Amygdala (tissue), 56 donors: ENCODE measurements around the gene HIF1A.

ENCODE experiments used
- DNase-seq, 56 donors: peaks; one replicate each; lab custom pipeline; 2025; lab: John Stamatoyannopoulos, UW

The HIF1A gene

GRCh38 chr14:61766151-61766550, 70.8 kb downstream of the HIF1A start:
- DNase-seq = no peak

DNA sequence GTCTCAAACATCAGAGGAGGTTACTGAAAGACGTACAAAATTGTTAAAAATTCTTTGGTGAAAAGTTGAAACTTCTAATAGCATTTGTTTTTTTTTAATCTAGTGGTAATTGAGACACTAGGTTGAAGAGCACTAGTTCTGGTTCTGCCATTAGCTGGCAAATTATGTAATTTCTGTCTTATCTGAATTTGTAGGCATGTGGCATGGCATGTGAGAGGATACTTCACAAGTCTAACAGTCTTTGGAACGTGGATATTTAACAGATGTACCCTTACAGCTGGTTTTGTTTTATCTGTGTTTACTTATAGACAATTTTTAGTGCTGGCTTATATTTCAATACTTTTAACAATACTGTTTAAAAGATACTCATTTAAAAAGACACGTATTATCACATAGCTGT, 72.9 kb downstream of the HIF1A start:
- DNase-seq = no peak

DNA sequence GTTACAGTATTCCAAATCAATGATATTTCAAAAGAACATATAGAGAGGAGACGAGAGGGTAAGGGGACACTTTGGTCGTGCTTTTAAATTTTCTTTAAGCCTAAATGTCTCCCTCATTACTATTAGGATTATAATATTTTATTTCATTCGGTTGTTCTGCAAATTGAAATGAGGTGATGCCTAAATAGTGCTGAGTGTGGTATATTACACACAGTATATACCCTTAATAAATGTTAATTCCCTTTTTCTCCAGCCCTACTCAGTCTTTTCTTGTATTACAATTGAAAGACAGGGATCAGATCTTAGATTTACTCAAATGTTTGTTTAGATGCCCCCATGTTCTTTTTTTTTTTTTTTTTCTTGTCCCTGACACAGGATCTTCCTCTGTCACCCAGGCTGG, 74.6 kb downstream of the HIF1A start:
- no peak for DNase-seq

DNA sequence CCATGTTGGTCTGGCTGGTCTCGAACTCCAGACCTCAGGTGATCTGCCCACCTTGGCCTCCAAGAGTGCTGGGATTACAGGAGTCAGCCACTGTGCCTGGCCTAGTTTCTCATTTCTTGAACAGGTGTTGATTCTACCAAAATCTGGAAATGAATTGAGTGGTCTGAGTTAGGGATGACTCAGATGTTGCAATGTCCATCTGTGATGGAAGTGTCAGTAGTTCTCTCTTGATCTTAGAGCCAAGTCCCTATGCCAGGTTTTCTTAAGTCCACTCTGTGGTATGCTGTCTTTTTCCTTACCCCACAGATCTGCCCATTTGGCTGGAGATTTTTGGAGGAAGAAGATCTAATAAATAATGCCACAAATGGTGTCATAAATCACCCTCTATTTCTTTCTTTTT, 79.5 kb downstream of the HIF1A start:
- DNase-seq = no peak

- no peak for DNase-seq
Measured at GRCh38 chr14:61780125-61780524, 84.8 kb downstream of the HIF1A start.

DNA sequence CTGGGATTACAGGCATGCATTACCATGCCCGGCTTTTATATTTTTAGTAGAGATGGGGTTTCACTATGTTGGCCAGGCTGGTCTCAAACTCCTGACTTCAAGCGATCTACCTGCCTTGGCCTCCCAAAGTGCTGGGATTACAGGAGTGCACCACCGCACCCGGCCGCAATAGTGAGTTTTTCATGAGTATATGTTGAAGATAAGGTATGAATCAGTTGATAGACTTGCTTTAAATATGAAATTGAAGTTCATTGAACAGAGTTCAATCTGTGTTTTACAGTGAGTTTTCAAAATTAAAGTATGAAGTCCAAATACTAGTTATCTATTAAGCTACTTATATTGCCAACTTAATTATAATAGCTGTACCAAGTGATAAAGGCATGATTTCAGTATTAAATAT, 102.0 kb downstream of the HIF1A start:
- no peak for DNase-seq
